Left lung (tissue), 10 donors: ENCODE results near the gene MAP3K13. TPM values are rescaled to one million over a fixed set of nuclear protein-coding genes. Genes with fewer than 3 reads are reported as not detected.

ENCODE experiments used
- ATAC-seq: fragments of 200-7000 bp; cut with Tn5 transposase; one replicate; pipeline ENCODE4 v1.9.1; 2020; ENCODE audit warnings: moderate library complexity
- DNase-seq, 4 donors: peaks; one replicate each; pipeline ENCODE4 v3.0.0-alpha.2; 2013 to 2020
- H3K27ac ChIP-seq, 2 donors: fragments of 200-600 bp; sonication (generic) in 1 of 2; one replicate each; pipeline versions ENCODE4 v1.5.0 to v1.8.0; 2020 to 2021
- H3K27me3 ChIP-seq, 2 donors: fragments of 200-600 bp; sonication (generic) in 1 of 2; one replicate each; pipeline versions ENCODE4 v1.5.0 to v1.8.0; 2020 to 2021
- H3K36me3 ChIP-seq, 2 donors: fragments of 200-600 bp; sonication (generic) in 1 of 2; one replicate each; pipeline versions ENCODE4 v1.5.0 to v1.8.0; 2020 to 2021
- H3K4me1 ChIP-seq, 2 donors: fragments of 200-600 bp; one replicate each; pipeline ENCODE4 v1.8.0; 2021
- H3K4me3 ChIP-seq, 2 donors: fragments of 200-600 bp; sonication (generic) in 1 of 2; one replicate each; pipeline versions ENCODE4 v1.5.0 to v1.8.0; 2020 to 2021; ENCODE audit warnings: mild to moderate bottlenecking in 1 of 2
- H3K9me3 ChIP-seq, 2 donors: fragments of 200-600 bp; sonication (generic) in 1 of 2; one replicate each; pipeline versions ENCODE4 v1.5.0 to v1.8.0; 2020 to 2021
- CTCF ChIP-seq, 2 donors: fragments of 200-600 bp; sonication (generic) in 1 of 2; IDR thresholded peaks; one replicate each; pipeline versions ENCODE4 v1.5.0 to v1.8.0; 2021; ENCODE audit warnings: antibody characterized with exemption in 2 of 2
- intact Hi-C, 2 donors: fragments of 100-400 bp; cut with DNase I; formaldehyde crosslinking; loops; one replicate each; pipeline versions ENCODE4 v1.11.2 to v1.14.2; 2022
- polyA plus RNA-seq, 6 donors: library from polyadenylated mRNA; unstranded; fragments of 120-200 nt; gene quantifications; one replicate each; pipeline ENCODE4 v1.2.1, GENCODE V29; 2013; ENCODE audit not compliant: insufficient read length in 6 of 6
- total RNA-seq, 2 donors: library from RNA; stranded (reverse); fragmentation: NEBNext Ultra II Directional; extraction: Animal tissue kit (Norgen Biotek cat#: 25700); gene quantifications; one replicate each; pipeline ENCODE4 v1.2.1, GENCODE V29; 2021
- donor health status: DM: no; HTN: yes; CAD: no.
- donor health status: DM: no; HTN: no; CAD: no.

The MAP3K13 gene
- total and polyA plus RNA-seq, 8 donors, result 34.5 to 48.0 (median 44.2) TPM

- Histone ChIP-seq H3K27me3 (no peaks in the 10 kb centered on the region), H3K36me3 (no peaks in the 10 kb centered on the region), H3K4me1 (peaks cover 0 to 3% of the 10 kb centered on the region in 2 donors), H3K4me3 (no peak overlapping the region), H3K27ac (no peak overlapping the region), H3K9me3 (no peaks in the 10 kb centered on the region)
- no peak for ATAC-seq
- no peak for DNase-seq
- TF ChIP-seq CTCF (IDR thresholded peaks at IDR 0.05), result no peak
- intact Hi-C loops, result no loop called here
Observed at GRCh38 chr3:185393055-185393454, 30.1 kb downstream of the MAP3K13 start.

DNA sequence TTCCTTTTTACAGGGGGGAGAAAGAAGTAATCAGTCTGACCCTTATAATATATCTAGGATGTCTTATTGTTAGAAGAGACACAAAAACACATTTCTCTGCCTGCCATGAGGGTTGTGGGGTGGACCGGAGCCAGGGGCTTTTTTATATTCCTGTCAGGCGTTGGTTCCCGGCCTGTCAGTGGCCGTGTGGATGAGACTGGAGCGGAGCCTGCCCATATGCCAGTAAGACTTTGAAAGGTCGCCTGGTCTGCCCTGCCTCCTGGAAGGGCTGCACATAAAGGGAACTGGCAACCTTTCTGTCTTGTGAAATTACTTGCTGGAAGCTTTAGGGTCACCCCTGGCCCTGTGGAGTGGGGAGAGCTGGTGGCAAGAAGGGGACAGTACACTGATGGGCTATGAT, 34.7 kb downstream of the MAP3K13 start:
- no peak for ATAC-seq

GRCh38 chr3:185399737-185400667, 37.1 kb downstream of the MAP3K13 start:
- no peak overlapping the region for H3K4me3 ChIP-seq
- TF ChIP-seq CTCF (IDR thresholded peaks at IDR 0.05), result no peak
- H3K27me3 ChIP-seq, result no peaks in the 10 kb centered on the region
- no peak for DNase-seq
- ATAC-seq, result no peak
- intact Hi-C loops, result no loop called here
- no peaks in the 10 kb centered on the region for H3K9me3 ChIP-seq
- peaks cover 0 to 3% of the 10 kb centered on the region in 2 donors for H3K4me1 ChIP-seq
- no peaks in the 10 kb centered on the region for H3K36me3 ChIP-seq
- H3K27ac ChIP-seq, result no peak overlapping the region

More for the DNA sequence above, 34.7 kb downstream of the MAP3K13 start:
- Histone ChIP-seq H3K27ac (no peak overlapping the region), H3K4me3 (no peak overlapping the region), H3K27me3 (no peaks in the 10 kb centered on the region), H3K36me3 (no peaks in the 10 kb centered on the region), H3K9me3 (no peaks in the 10 kb centered on the region), H3K4me1 (peaks cover 0 to 3% of the 10 kb centered on the region in 2 donors)
- intact Hi-C loops, result no loop called here
- no peak for DNase-seq
- no peak for TF ChIP-seq CTCF (IDR thresholded peaks at IDR 0.05)

GRCh38 chr3:185400866-185401265, 37.9 kb downstream of the MAP3K13 start:
- Histone ChIP-seq H3K4me1 (peaks cover 0 to 3% of the 10 kb centered on the region in 2 donors), H3K27me3 (no peaks in the 10 kb centered on the region), H3K4me3 (no peak overlapping the region), H3K27ac (no peak overlapping the region), H3K36me3 (no peaks in the 10 kb centered on the region), H3K9me3 (no peaks in the 10 kb centered on the region)
- no peak for DNase-seq
- no peak for TF ChIP-seq CTCF (IDR thresholded peaks at IDR 0.05)
- intact Hi-C loops, result no loop called here
- no peak for ATAC-seq

DNA sequence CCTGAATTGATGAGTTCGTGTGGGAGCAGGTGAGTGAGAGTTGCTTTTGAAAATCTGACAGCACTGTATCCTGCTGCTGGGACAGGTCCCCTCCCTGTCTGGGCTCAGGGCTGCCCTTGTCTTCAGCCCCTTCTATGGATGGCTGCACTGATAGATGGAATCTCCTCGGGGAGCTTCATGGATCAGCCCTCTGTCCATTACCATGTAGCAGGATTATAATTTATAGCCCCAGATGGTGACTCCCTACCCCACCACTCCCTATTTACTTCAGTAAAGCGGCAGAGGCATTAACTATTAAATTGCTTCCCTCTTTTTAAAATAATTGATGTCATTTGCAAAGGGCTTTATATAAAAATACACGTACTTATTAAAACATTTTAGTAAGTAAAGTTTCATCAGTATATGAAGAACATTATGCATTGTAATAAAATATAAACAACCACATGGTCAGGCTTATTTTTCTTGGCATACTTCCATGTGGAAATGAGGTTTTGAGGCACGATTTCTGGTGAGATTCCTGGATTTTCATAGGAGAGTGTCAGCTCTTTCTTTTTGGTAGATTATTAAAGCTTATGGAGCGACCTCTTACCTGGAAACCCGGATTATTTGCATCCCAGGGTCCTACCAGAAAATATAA, 38.5 kb downstream of the MAP3K13 start:
- DNase-seq, result no peak

More for the DNA sequence above, 38.5 kb downstream of the MAP3K13 start:
- Histone ChIP-seq H3K36me3 (no peaks in the 10 kb centered on the region), H3K4me3 (no peak overlapping the region), H3K27ac (no peak overlapping the region), H3K4me1 (peaks cover 0 to 3% of the 10 kb centered on the region in 2 donors), H3K27me3 (no peaks in the 10 kb centered on the region), H3K9me3 (no peaks in the 10 kb centered on the region)
- intact Hi-C loops, result no loop called here
- TF ChIP-seq CTCF (IDR thresholded peaks at IDR 0.05), result no peak
- ATAC-seq, result no peak
